GM12875 (cell line): ENCODE results near the gene NRG3.

Experiments
- H3K4me3 ChIP-seq: one replicate; pipeline ENCODE4 v1.5.1; 2011; ENCODE audit warnings: low read depth, low read length, control low read depth
- CTCF ChIP-seq: IDR thresholded peaks from 2 replicates; pipeline ENCODE4 v1.5.1; 2011; ENCODE audit warnings: low read depth, mild to moderate bottlenecking, control low read depth, inconsistent platforms, low read length, moderate library complexity, borderline replicate concordance; ENCODE audit not compliant: insufficient read depth

The NRG3 gene

GRCh38 chr10:81882011-81882410 lies 7.0 kb downstream of the NRG3 start:
- H3K4me3 ChIP-seq, result no peak overlapping the region
- no peak for TF ChIP-seq CTCF

- TF ChIP-seq CTCF, result no peak
- H3K4me3 ChIP-seq, result no peak overlapping the region
These were observed 9.9 kb downstream of the NRG3 start for GRCh38 chr10:81884856-81885255.

- H3K4me3 ChIP-seq, result no peak overlapping the region
- TF ChIP-seq CTCF, result no peak
These were observed 10.5 kb downstream of the NRG3 start for GRCh38 chr10:81885491-81885890.

GRCh38 chr10:81886939-81887338 lies 11.9 kb downstream of the NRG3 start:
- H3K4me3 ChIP-seq, result no peak overlapping the region
- TF ChIP-seq CTCF, result no peak

- TF ChIP-seq CTCF, result no peak
These were observed 14.3 kb downstream of the NRG3 start for GRCh38 chr10:81889181-81889769.

GRCh38 chr10:81894616-81895015 lies 19.6 kb downstream of the NRG3 start:
- no peak overlapping the region for H3K4me3 ChIP-seq
- no peak for TF ChIP-seq CTCF

More at GRCh38 chr10:81889181-81889769, 14.3 kb downstream of the NRG3 start:
- no peak overlapping the region for H3K4me3 ChIP-seq

- no peak overlapping the region for H3K4me3 ChIP-seq
- TF ChIP-seq CTCF, result no peak
These were observed 23.5 kb downstream of the NRG3 start for GRCh38 chr10:81898518-81898917.
